ENCODE data around the gene RINL.

The RINL gene

DNA sequence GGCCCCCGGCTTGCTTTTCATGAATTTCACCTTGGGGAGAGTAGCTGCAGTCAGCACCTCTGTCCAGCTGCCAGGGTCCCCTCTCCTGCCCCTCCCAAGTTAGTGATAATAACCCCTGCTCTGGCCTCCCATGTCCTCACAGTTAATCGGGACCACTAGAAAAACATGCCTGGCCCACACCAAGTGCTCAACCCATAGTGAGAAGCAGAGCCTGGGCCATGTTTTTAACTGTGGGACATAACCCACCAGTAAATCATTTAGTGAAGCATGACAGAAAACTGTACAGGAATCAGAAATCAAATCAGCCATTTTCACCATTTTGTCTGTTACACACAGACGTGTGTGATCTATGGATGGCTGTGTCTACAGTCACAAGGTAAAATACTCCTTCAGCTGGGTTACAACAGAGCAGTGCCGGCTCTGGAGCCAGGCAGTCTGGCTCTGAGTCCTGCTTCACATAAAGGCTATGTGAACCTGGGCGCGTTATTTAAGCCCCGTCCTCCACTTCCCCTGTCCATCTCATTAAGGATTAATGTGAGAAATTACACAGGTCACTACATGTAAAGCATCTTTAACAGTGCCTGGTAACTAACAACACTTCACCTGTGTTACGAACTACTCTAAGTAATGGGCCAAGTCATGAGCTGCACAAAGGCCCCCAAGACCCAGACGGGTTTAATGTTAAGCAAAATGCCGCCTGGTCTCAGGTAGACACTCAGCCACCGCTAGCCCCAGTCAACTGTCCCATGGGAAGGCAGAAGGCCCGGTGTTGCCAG lies 38.9 kb downstream of the RINL start:
- Histone ChIP-seq H3K9ac (ENCODE audit: low read depth, low read length) (no peak overlapping the region), H3K4me1 (ENCODE audit: control insufficient read depth, insufficient read depth, low read length) (no peaks in the 10 kb centered on the region), H3K9me3 (ENCODE audit: control insufficient read depth, insufficient read depth, low read length) (no peaks in the 10 kb centered on the region), H3K4me3 (ENCODE audit: low read depth, low read length) (no peak overlapping the region), H3K27me3 (ENCODE audit: control insufficient read depth, insufficient read depth, low read length) (no peaks in the 10 kb centered on the region), H3K36me3 (ENCODE audit: control insufficient read depth, insufficient read depth, low read length) (peaks cover 90% of the 10 kb centered on the region), H3K27ac (ENCODE audit: low read depth, low read length) (peak overlapping the region; percentile 43)

GRCh38 chr19:38838208-38838985 lies 39.7 kb downstream of the RINL start:
- Histone ChIP-seq H3K9me3 (ENCODE audit: control insufficient read depth, insufficient read depth, low read length) (no peaks in the 10 kb centered on the region), H3K36me3 (ENCODE audit: control insufficient read depth, insufficient read depth, low read length) (peaks cover 82% of the 10 kb centered on the region), H3K4me3 (ENCODE audit: low read depth, low read length) (no peak overlapping the region), H3K27ac (ENCODE audit: low read depth, low read length) (no peak overlapping the region), H3K4me1 (ENCODE audit: control insufficient read depth, insufficient read depth, low read length) (no peaks in the 10 kb centered on the region), H3K27me3 (ENCODE audit: control insufficient read depth, insufficient read depth, low read length) (no peaks in the 10 kb centered on the region), H3K9ac (ENCODE audit: low read depth, low read length) (no peak overlapping the region)

- Histone ChIP-seq H3K4me1 (ENCODE audit: control insufficient read depth, insufficient read depth, low read length) (no peaks in the 10 kb centered on the region), H3K36me3 (ENCODE audit: control insufficient read depth, insufficient read depth, low read length) (peaks cover 75% of the 10 kb centered on the region), H3K9ac (ENCODE audit: low read depth, low read length) (no peak overlapping the region), H3K9me3 (ENCODE audit: control insufficient read depth, insufficient read depth, low read length) (no peaks in the 10 kb centered on the region), H3K27ac (ENCODE audit: low read depth, low read length) (peak overlapping the region; percentile 42), H3K4me3 (ENCODE audit: low read depth, low read length) (no peak overlapping the region), H3K27me3 (ENCODE audit: control insufficient read depth, insufficient read depth, low read length) (no peaks in the 10 kb centered on the region)
Observed at GRCh38 chr19:38837656-38838121, 40.4 kb downstream of the RINL start.

- Histone ChIP-seq H3K4me1 (ENCODE audit: control insufficient read depth, insufficient read depth, low read length) (peaks cover 3% of the 10 kb centered on the region), H3K9ac (ENCODE audit: low read depth, low read length) (no peak overlapping the region), H3K4me3 (ENCODE audit: low read depth, low read length) (no peak overlapping the region), H3K27me3 (ENCODE audit: control insufficient read depth, insufficient read depth, low read length) (no peaks in the 10 kb centered on the region), H3K36me3 (ENCODE audit: control insufficient read depth, insufficient read depth, low read length) (peaks cover 69% of the 10 kb centered on the region), H3K9me3 (ENCODE audit: control insufficient read depth, insufficient read depth, low read length) (no peaks in the 10 kb centered on the region), H3K27ac (ENCODE audit: low read depth, low read length) (peak overlapping the region; percentile 42)
Observed at GRCh38 chr19:38836983-38837626, 41.0 kb downstream of the RINL start.

DNA sequence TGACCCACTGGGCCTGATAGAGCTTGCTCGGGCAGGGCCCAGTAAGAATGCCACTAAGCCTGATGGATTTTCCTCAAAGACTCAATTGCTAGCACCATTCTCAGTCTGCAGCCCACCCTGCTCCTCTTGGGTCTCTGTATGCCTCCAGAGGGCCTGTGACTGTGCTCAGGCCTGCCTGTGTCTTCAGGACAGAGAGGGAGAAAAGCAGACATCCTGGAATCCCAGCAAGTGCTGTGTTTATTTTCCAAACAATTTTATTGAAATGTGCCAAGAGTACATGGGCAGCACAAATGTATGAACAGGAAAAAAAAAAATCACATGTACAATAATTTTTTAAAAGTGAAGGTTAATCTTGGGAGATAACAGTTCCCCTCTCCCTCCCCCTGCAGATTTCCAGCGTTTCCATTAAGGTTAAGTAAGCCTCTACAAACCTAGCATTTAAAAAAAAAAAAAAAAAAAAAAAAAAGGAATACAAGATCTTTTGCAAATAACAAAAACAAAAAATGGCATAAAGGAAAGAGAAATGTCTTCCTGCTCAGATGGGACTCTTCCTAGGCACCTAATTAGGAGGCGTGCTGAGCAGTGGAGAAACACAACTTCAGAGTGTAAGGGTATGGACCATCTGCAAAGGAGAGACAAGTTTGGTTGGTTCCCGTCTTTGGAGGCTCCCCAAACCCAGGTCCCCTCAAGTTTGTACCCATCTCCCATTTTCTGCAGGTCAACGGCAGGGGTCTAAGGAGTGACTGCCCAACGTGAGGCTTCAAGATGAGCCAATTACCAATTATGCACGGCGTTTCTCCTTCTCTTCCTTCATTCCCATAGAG lies 41.7 kb downstream of the RINL start:
- no peak overlapping the region for H3K4me3 ChIP-seq (ENCODE audit: low read depth, low read length)
- no peaks in the 10 kb centered on the region for H3K27me3 ChIP-seq (ENCODE audit: control insufficient read depth, insufficient read depth, low read length)
- H3K27ac ChIP-seq (ENCODE audit: low read depth, low read length): no peak overlapping the region
- H3K36me3 ChIP-seq (ENCODE audit: control insufficient read depth, insufficient read depth, low read length): peaks cover 61% of the 10 kb centered on the region
- H3K9ac ChIP-seq (ENCODE audit: low read depth, low read length): no peak overlapping the region
- H3K4me1 ChIP-seq (ENCODE audit: control insufficient read depth, insufficient read depth, low read length): peaks cover 6% of the 10 kb centered on the region
- no peaks in the 10 kb centered on the region for H3K9me3 ChIP-seq (ENCODE audit: control insufficient read depth, insufficient read depth, low read length)

DNA sequence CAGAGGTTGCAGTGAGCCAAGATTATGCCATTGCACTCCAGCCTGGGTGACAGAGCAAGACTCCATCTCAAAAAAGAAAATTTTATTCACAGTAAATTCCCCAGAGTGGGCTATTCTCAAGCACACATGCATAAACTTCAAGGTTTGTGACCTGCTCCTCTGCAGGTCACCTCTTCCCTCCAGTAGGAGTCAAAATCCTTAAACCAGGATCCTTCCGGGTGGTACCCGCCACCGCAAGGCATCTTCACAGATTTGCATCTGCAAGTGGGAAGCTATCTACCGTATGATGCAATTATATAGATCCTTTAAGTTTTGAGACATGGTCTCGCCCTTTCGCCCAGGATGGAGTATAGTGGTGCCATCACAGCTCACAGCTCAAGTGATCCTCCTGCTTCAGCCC lies 43.5 kb downstream of the RINL start:
- Histone ChIP-seq H3K9me3 (ENCODE audit: control insufficient read depth, insufficient read depth, low read length) (no peaks in the 10 kb centered on the region), H3K27ac (ENCODE audit: low read depth, low read length) (no peak overlapping the region), H3K4me3 (ENCODE audit: low read depth, low read length) (no peak overlapping the region), H3K27me3 (ENCODE audit: control insufficient read depth, insufficient read depth, low read length) (no peaks in the 10 kb centered on the region), H3K9ac (ENCODE audit: low read depth, low read length) (no peak overlapping the region), H3K4me1 (ENCODE audit: control insufficient read depth, insufficient read depth, low read length) (peaks cover 8% of the 10 kb centered on the region), H3K36me3 (ENCODE audit: control insufficient read depth, insufficient read depth, low read length) (peaks cover 53% of the 10 kb centered on the region)

DNA sequence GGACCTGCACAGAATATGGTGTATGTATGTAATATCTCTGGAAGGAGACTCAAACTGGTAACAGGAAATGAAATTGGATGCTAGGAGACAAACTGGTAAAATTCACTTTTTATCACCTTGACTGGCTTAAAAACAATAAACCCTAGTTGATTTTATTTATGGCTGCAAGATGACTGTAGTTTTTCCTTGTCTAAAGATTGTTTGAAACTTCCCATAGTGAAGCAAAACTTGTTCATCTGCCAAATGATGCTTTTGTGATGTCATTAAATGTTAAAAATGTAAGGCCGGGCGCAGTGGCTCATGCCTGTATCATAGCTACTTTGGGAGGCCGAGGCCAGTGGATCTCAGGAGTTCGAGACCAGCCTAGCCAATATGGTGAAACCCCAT lies 44.0 kb downstream of the RINL start:
- peaks cover 8% of the 10 kb centered on the region for H3K4me1 ChIP-seq (ENCODE audit: control insufficient read depth, insufficient read depth, low read length)
- no peak overlapping the region for H3K27ac ChIP-seq (ENCODE audit: low read depth, low read length)
- no peak overlapping the region for H3K9ac ChIP-seq (ENCODE audit: low read depth, low read length)
- no peaks in the 10 kb centered on the region for H3K9me3 ChIP-seq (ENCODE audit: control insufficient read depth, insufficient read depth, low read length)
- no peaks in the 10 kb centered on the region for H3K27me3 ChIP-seq (ENCODE audit: control insufficient read depth, insufficient read depth, low read length)
- H3K36me3 ChIP-seq (ENCODE audit: control insufficient read depth, insufficient read depth, low read length): peaks cover 49% of the 10 kb centered on the region
- no peak overlapping the region for H3K4me3 ChIP-seq (ENCODE audit: low read depth, low read length)

DNA sequence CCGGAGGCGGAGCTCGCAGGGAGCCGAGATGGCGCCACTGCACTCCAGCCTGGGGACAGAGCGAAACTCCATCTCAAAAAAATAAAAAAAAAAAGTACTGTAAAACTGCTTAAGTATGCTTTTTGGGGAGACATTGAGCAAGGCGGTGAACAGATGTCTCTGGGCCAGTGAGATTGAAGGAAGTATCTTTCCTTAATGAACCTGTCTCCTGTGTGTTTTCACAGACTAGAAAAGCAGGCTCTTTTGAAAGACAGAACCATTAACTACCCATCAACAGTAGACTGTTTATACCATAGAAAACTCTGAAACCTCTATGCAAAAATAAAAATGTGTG lies 45.0 kb downstream of the RINL start:
- H3K27ac ChIP-seq (ENCODE audit: low read depth, low read length): no peak overlapping the region
- H3K4me1 ChIP-seq (ENCODE audit: control insufficient read depth, insufficient read depth, low read length): peaks cover 8% of the 10 kb centered on the region
- no peaks in the 10 kb centered on the region for H3K27me3 ChIP-seq (ENCODE audit: control insufficient read depth, insufficient read depth, low read length)
- no peak overlapping the region for H3K4me3 ChIP-seq (ENCODE audit: low read depth, low read length)
- no peaks in the 10 kb centered on the region for H3K9me3 ChIP-seq (ENCODE audit: control insufficient read depth, insufficient read depth, low read length)
- peaks cover 41% of the 10 kb centered on the region for H3K36me3 ChIP-seq (ENCODE audit: control insufficient read depth, insufficient read depth, low read length)
- H3K9ac ChIP-seq (ENCODE audit: low read depth, low read length): no peak overlapping the region

GRCh38 chr19:38831142-38831605 lies 46.9 kb downstream of the RINL start:
- peak overlapping the region; percentile 83 for H3K27ac ChIP-seq (ENCODE audit: low read depth, low read length)
- H3K4me3 ChIP-seq (ENCODE audit: low read depth, low read length): peak overlapping the region; percentile 77

GRCh38 chr19:38830039-38830733 lies 47.9 kb downstream of the RINL start:
- Histone ChIP-seq H3K4me1 (ENCODE audit: control insufficient read depth, insufficient read depth, low read length) (peaks cover 12% of the 10 kb centered on the region), H3K9me3 (ENCODE audit: control insufficient read depth, insufficient read depth, low read length) (no peaks in the 10 kb centered on the region), H3K9ac (ENCODE audit: low read depth, low read length) (no peak overlapping the region), H3K36me3 (ENCODE audit: control insufficient read depth, insufficient read depth, low read length) (peaks cover 25% of the 10 kb centered on the region), H3K4me3 (ENCODE audit: low read depth, low read length) (no peak overlapping the region), H3K27ac (ENCODE audit: low read depth, low read length) (no peak overlapping the region), H3K27me3 (ENCODE audit: control insufficient read depth, insufficient read depth, low read length) (no peaks in the 10 kb centered on the region)

More at GRCh38 chr19:38831142-38831605, 46.9 kb downstream of the RINL start:
- Histone ChIP-seq H3K27me3 (ENCODE audit: control insufficient read depth, insufficient read depth, low read length) (no peaks in the 10 kb centered on the region), H3K9ac (ENCODE audit: low read depth, low read length) (peak overlapping the region; percentile 68), H3K9me3 (ENCODE audit: control insufficient read depth, insufficient read depth, low read length) (no peaks in the 10 kb centered on the region), H3K4me1 (ENCODE audit: control insufficient read depth, insufficient read depth, low read length) (peaks cover 8% of the 10 kb centered on the region), H3K36me3 (ENCODE audit: control insufficient read depth, insufficient read depth, low read length) (peaks cover 32% of the 10 kb centered on the region)
